PFSK-1 (cell line): Measurements from ENCODE around the gene TBX2.

Source experiments
- FOXP2 ChIP-seq: optimal IDR thresholded peaks from 2 replicates; pipeline ENCODE3; 2011; ENCODE audit warnings: borderline replicate concordance, control low read depth, inconsistent platforms; ENCODE audit not compliant: insufficient read depth; ENCODE audit errors: extremely low read length, extremely low read depth
- POLR2AphosphoS5 ChIP-seq: IDR thresholded peaks from 2 replicates; pipeline ENCODE4 v1.6.1; 2012; ENCODE audit warnings: low read depth, mild to moderate bottlenecking, control low read depth, low read length, moderate library complexity
- SIN3A ChIP-seq: IDR thresholded peaks from 2 replicates; pipeline ENCODE4 v1.6.1; 2012; ENCODE audit warnings: mild to moderate bottlenecking, low read length, moderate library complexity, borderline replicate concordance; ENCODE audit not compliant: insufficient read depth
- TAF1 ChIP-seq: IDR thresholded peaks from 2 replicates; pipeline ENCODE4 v1.6.1; 2012; ENCODE audit warnings: low read length, control low read depth, borderline replicate concordance; ENCODE audit not compliant: insufficient read depth
- TF ChIP-seq, protein P1 (sequence below), 2 experiments: IDR thresholded peaks; 2 replicates each; pipeline versions ENCODE4 v1.6.1 to v1.8.0; 2011 to 2012; ENCODE audit warnings: low read depth in 2 of 2, low read length in 2 of 2, control low read depth in 1 of 2, inconsistent platforms in 1 of 2, mild to moderate bottlenecking in 1 of 2, moderate library complexity in 1 of 2; ENCODE audit not compliant: insufficient read depth in 1 of 2

TBX2 gene

DNA sequence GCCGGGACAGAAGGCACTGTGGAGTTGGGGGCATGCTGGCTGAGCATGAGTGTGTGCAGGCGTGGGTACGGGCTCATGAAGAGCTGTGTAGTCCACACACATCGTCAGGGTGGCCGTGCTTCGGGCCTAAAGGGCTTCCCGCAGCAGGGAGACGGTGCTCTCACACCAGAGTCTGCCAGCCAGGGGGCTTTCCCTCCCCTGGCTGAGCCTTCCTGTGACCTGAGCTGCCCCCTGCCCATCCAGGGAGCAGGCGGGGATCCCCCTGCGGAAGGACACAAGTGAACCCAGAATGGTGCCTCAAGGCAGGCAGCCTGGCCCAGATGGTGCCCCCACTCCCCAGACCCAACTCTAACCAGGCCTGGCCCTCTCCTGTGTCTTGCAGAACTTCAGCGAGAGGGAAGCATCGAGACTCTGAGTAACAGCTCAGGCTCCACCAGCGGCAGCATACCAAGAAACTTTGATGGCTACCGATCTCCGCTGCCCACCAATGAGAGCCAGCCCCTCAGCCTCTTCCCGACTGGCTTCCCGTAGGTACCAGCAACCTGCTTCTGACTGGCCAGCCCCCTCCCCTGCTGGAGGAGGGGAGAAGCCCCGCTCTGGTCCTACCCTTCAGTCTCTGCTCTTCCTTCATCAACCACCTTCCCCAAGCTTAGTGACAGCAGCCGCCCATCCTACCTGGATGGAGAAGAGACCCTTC, 7.9 kb upstream of the TBX2 start:
- TF ChIP-seq SIN3A (no peak), TAF1 (no peak), FOXP2 (no peak), POLR2AphosphoS5 (no peak)
- TF ChIP-seq, protein P1, sequence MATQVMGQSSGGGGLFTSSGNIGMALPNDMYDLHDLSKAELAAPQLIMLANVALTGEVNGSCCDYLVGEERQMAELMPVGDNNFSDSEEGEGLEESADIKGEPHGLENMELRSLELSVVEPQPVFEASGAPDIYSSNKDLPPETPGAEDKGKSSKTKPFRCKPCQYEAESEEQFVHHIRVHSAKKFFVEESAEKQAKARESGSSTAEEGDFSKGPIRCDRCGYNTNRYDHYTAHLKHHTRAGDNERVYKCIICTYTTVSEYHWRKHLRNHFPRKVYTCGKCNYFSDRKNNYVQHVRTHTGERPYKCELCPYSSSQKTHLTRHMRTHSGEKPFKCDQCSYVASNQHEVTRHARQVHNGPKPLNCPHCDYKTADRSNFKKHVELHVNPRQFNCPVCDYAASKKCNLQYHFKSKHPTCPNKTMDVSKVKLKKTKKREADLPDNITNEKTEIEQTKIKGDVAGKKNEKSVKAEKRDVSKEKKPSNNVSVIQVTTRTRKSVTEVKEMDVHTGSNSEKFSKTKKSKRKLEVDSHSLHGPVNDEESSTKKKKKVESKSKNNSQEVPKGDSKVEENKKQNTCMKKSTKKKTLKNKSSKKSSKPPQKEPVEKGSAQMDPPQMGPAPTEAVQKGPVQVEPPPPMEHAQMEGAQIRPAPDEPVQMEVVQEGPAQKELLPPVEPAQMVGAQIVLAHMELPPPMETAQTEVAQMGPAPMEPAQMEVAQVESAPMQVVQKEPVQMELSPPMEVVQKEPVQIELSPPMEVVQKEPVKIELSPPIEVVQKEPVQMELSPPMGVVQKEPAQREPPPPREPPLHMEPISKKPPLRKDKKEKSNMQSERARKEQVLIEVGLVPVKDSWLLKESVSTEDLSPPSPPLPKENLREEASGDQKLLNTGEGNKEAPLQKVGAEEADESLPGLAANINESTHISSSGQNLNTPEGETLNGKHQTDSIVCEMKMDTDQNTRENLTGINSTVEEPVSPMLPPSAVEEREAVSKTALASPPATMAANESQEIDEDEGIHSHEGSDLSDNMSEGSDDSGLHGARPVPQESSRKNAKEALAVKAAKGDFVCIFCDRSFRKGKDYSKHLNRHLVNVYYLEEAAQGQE (IDR thresholded peaks at IDR 0.05; ENCODE audit: insufficient read depth in 1 of 2, low read depth in 2 of 2, low read length in 2 of 2) = no peak

DNA sequence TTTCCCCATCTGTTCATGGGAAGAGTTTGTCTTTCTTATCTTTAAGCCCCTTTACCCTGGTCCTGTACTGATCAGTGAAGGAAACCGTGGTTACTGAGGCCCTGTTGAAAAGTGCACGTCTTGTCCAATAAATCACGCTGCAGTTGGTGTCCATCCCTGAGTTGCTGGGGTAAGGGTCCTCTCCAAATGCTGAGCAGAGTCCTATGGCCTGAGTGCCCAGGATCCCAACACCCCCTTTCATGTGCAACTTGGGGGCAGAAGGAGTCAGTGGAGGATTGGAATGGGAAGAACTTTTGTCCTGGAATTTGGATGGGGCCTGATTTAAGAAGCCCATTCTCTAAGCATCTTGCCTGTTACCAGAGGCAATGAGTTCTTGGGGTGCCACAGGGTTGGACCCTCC, 7.0 kb upstream of the TBX2 start:
- TF ChIP-seq SIN3A (no peak), POLR2AphosphoS5 (no peak), TAF1 (no peak), FOXP2 (no peak)
- TF ChIP-seq, protein P1 (IDR thresholded peaks at IDR 0.05; ENCODE audit: insufficient read depth in 1 of 2, low read depth in 2 of 2, low read length in 2 of 2) = no peak

DNA sequence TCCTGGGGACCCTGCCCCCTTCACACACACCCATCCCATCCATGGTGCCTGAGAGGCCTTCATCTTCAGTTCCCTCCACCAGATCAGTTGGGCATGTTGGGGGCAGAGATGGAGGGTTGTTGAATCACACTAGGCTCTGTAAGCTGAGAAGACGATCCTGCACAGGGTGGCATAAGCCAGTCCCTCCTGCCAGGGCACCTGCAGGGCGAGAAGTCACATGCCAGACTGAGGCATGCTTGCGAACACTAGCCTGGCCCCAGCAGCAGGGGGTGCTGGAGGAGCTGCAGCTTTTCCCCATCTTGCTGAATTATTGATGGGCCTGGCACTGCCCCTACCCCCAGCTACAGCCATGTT, 6.1 kb upstream of the TBX2 start:
- TF ChIP-seq TAF1 (no peak), FOXP2 (no peak), POLR2AphosphoS5 (no peak), SIN3A (no peak)
- TF ChIP-seq, protein P1 (IDR thresholded peaks at IDR 0.05; ENCODE audit: insufficient read depth in 1 of 2, low read depth in 2 of 2, low read length in 2 of 2) = no peak

DNA sequence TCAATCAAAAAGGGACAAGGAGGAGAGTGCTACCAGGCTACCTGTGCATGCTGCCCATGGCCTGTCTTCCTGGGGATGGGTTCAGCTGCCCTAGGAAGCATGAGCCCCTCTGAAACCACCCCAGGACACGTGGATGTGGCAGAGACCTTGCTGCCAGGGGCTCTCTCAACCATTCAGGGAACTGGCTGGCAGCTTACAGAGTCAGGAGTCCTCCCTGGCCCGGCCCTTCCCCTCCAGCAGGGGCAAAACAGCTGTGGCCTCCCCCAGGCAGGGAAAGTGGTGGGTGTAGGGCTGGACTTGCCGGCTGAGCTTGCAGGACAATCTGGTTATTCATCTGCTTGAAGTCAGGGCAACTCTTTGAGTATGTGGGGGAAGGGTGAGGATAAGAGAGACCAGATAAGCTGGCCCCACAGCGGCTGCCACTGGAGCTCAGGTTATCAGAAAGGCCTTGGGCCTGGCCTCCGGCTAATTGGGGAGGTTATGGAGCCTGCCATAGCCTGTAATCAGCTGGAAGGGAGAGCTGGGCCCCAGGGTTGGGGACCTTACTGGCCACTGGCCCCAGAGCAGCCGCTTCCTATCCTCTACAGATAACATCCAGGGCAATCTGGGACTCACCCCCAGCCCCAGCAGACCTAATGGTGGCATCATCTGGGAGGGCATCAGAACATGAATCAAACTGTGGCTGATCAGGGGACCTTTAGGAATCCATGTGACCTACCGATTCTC, 5.6 kb upstream of the TBX2 start:
- no peak for TF ChIP-seq SIN3A
- TF ChIP-seq TAF1 = no peak
- no peak for TF ChIP-seq FOXP2

DNA sequence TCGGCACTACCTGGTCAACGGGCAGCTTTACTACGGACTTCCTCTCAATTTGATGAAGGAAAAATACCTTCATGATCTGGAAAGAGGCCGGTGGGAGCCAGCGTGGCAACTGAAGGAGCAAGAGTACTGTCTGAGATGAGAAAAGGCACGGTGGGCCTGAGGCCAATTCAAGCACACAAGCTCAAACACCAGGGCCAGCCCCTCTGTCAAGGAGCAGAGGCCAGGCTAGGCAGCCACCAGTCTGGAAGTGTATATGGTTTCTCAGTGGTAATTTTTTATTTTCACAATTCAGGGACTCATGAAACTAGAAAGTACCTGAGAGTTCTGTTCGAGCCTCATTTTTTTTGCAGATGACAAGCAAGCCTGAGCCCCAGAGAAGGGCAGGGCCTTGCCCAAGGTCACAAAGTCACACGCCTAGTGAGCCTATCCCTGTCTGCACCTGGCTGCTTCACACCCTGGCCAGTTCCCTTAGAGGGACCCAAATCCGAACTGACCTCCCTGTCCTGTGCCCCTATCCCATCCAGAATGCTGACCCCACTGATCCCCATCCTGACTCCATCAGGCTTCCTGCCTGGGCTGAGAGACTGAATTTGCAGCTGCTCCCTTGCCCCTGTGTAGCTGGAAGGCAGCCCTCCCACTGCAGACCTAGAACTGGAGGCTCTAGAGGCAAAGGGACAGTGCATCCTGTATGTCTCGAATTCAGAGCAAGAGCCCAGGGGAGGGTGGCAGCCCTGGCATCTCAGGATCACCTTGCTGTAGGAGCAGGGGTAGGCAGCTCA, 4.8 kb upstream of the TBX2 start:
- TF ChIP-seq SIN3A = no peak
- TF ChIP-seq POLR2AphosphoS5 = no peak
- TF ChIP-seq FOXP2 = no peak
- TF ChIP-seq TAF1 = no peak
- TF ChIP-seq, protein P1 (IDR thresholded peaks at IDR 0.05; ENCODE audit: insufficient read depth in 1 of 2, low read depth in 2 of 2, low read length in 2 of 2) = no peak
